ENCODE data around the gene INO80. TPM values are rescaled to one million over a fixed set of nuclear protein-coding genes. Genes with fewer than 3 reads are reported as not detected.
"Not testable (repeated sequence)": the region's sequence is repeated elsewhere in the genome, so short reads cannot be mapped to it uniquely, and the experiment has no call there.

The INO80 gene
- 10 to 100 TPM; 24.7 to 27.9 TPM for total RNA-seq

- peak within 1 kb of the TSS; percentile 95 to 98 for H3K4me3 Mint-ChIP-seq
- H3K9me3 Mint-ChIP-seq, result no peaks in the 10 kb centered on the region
- peak; percentile 95 to 98 for DNase-seq
- peaks cover 10 to 12% of the 10 kb centered on the region in 2 donors for H3K36me3 Mint-ChIP-seq (ENCODE audit: insufficient read depth in 2 of 2)
- H3K27me3 Mint-ChIP-seq (ENCODE audit: low read depth), result no peaks in the 10 kb centered on the region
- H3K4me1 Mint-ChIP-seq (ENCODE audit: low read depth), result peaks cover 25% of the 10 kb centered on the region
- H3K27ac Mint-ChIP-seq, result peak within 1 kb of the TSS; percentile 99
- ATAC-seq (replicated peaks in 1 of 2), result peak; percentile 86 to 87
Observed at GRCh38 chr15:41116116-41116961, at the start of gene INO80. INO80 (minus strand) TSS chr15:41116280; CDS start chr15:41096310, 19,970 bp downstream.

- Mint-ChIP-seq H3K4me3 (peak overlapping the region in 1 of 2 donors; percentile 45), H3K9me3 (no peaks in the 10 kb centered on the region), H3K27me3 (ENCODE audit: low read depth) (no peaks in the 10 kb centered on the region), H3K27ac (peak overlapping the region; percentile 33), H3K4me1 (ENCODE audit: low read depth) (peaks cover 10% of the 10 kb centered on the region), H3K36me3 (ENCODE audit: insufficient read depth in 2 of 2) (no peaks in the 10 kb centered on the region)
- no peak for DNase-seq
- ATAC-seq (replicated peaks in 1 of 2), result no peak
Observed at GRCh38 chr15:41161736-41162135, 45.7 kb upstream of the INO80 start.

- Mint-ChIP-seq H3K4me3 (peak overlapping the region in 1 of 2 donors; percentile 45), H3K9me3 (no peaks in the 10 kb centered on the region), H3K27me3 (ENCODE audit: low read depth) (no peaks in the 10 kb centered on the region), H3K36me3 (ENCODE audit: insufficient read depth in 2 of 2) (no peaks in the 10 kb centered on the region), H3K27ac (no peak overlapping the region), H3K4me1 (ENCODE audit: low read depth) (peaks cover 10% of the 10 kb centered on the region)
- DNase-seq (no peak), ATAC-seq (replicated peaks in 1 of 2) (no peak)
Observed at GRCh38 chr15:41161336-41161735, 45.3 kb upstream of the INO80 start.

- Mint-ChIP-seq H3K4me1 (ENCODE audit: low read depth) (peaks cover 10% of the 10 kb centered on the region), H3K4me3 (peak overlapping the region in 1 of 2 donors; percentile 1), H3K27me3 (ENCODE audit: low read depth) (no peaks in the 10 kb centered on the region), H3K36me3 (ENCODE audit: insufficient read depth in 2 of 2) (no peaks in the 10 kb centered on the region), H3K9me3 (no peaks in the 10 kb centered on the region), H3K27ac (no peak overlapping the region)
- no peak for ATAC-seq (replicated peaks in 1 of 2)
- DNase-seq, result no peak
Observed at GRCh38 chr15:41160639-41161315, 44.7 kb upstream of the INO80 start.

GRCh38 chr15:41154412-41154811 lies 38.3 kb upstream of the INO80 start:
- ATAC-seq (replicated peaks in 1 of 2), result no peak
- Mint-ChIP-seq H3K27ac (no peak overlapping the region), H3K4me3 (no peak overlapping the region), H3K9me3 (no peaks in the 10 kb centered on the region), H3K27me3 (ENCODE audit: low read depth) (no peaks in the 10 kb centered on the region), H3K36me3 (ENCODE audit: insufficient read depth in 2 of 2) (no peaks in the 10 kb centered on the region), H3K4me1 (ENCODE audit: low read depth) (peaks cover 16% of the 10 kb centered on the region)
- no peak for DNase-seq

- no peak overlapping the region for H3K27ac Mint-ChIP-seq
- no peak for ATAC-seq (replicated peaks in 1 of 2)
- H3K4me3 Mint-ChIP-seq, result no peak overlapping the region
- H3K27me3 Mint-ChIP-seq (ENCODE audit: low read depth), result no peaks in the 10 kb centered on the region
- peaks cover 16% of the 10 kb centered on the region for H3K4me1 Mint-ChIP-seq (ENCODE audit: low read depth)
- no peaks in the 10 kb centered on the region for H3K36me3 Mint-ChIP-seq (ENCODE audit: insufficient read depth in 2 of 2)
- no peak for DNase-seq
- H3K9me3 Mint-ChIP-seq, result no peaks in the 10 kb centered on the region
Observed at GRCh38 chr15:41153733-41154132, 37.7 kb upstream of the INO80 start.

- Mint-ChIP-seq H3K27ac (no peak overlapping the region), H3K4me1 (ENCODE audit: low read depth) (peaks cover 16% of the 10 kb centered on the region), H3K9me3 (no peaks in the 10 kb centered on the region), H3K27me3 (ENCODE audit: low read depth) (no peaks in the 10 kb centered on the region), H3K4me3 (no peak overlapping the region), H3K36me3 (ENCODE audit: insufficient read depth in 2 of 2) (no peaks in the 10 kb centered on the region)
- no peak for ATAC-seq (replicated peaks in 1 of 2)
- no peak for DNase-seq
Observed at GRCh38 chr15:41151451-41152005, 35.4 kb upstream of the INO80 start.

GRCh38 chr15:41150279-41150678 lies 34.2 kb upstream of the INO80 start:
- Mint-ChIP-seq H3K27me3 (ENCODE audit: low read depth) (no peaks in the 10 kb centered on the region), H3K9me3 (no peaks in the 10 kb centered on the region), H3K27ac (no peak overlapping the region), H3K4me1 (ENCODE audit: low read depth) (peaks cover 16% of the 10 kb centered on the region), H3K36me3 (ENCODE audit: insufficient read depth in 2 of 2) (no peaks in the 10 kb centered on the region), H3K4me3 (peak overlapping the region in 1 of 2 donors; percentile 10)
- ATAC-seq (replicated peaks in 1 of 2), result no peak
- no peak for DNase-seq

GRCh38 chr15:41148065-41148464 lies 32.0 kb upstream of the INO80 start:
- Mint-ChIP-seq H3K9me3 (no peaks in the 10 kb centered on the region), H3K4me1 (ENCODE audit: low read depth) (peaks cover 16% of the 10 kb centered on the region), H3K27ac (no peak overlapping the region), H3K36me3 (ENCODE audit: insufficient read depth in 2 of 2) (no peaks in the 10 kb centered on the region), H3K4me3 (no peak overlapping the region), H3K27me3 (ENCODE audit: low read depth) (no peaks in the 10 kb centered on the region)
- no peak for DNase-seq
- no peak for ATAC-seq (replicated peaks in 1 of 2)

GRCh38 chr15:41139619-41140018 lies 23.5 kb upstream of the INO80 start:
- Mint-ChIP-seq H3K9me3 (no peaks in the 10 kb centered on the region), H3K4me3 (no peak overlapping the region), H3K36me3 (ENCODE audit: insufficient read depth in 2 of 2) (no peaks in the 10 kb centered on the region), H3K27me3 (ENCODE audit: low read depth) (no peaks in the 10 kb centered on the region), H3K4me1 (ENCODE audit: low read depth) (no peaks in the 10 kb centered on the region), H3K27ac (no peak overlapping the region)
- ATAC-seq (replicated peaks in 1 of 2) (no peak), DNase-seq (no peak)

GRCh38 chr15:41139112-41139511 lies 23.0 kb upstream of the INO80 start:
- not testable (repeated sequence) for H3K27me3 Mint-ChIP-seq (ENCODE audit: low read depth); H3K4me1 Mint-ChIP-seq (ENCODE audit: low read depth); H3K9me3 Mint-ChIP-seq; ATAC-seq (replicated peaks in 1 of 2); DNase-seq; H3K27ac Mint-ChIP-seq; H3K36me3 Mint-ChIP-seq (ENCODE audit: insufficient read depth in 2 of 2); H3K4me3 Mint-ChIP-seq

GRCh38 chr15:41135580-41135979 lies 19.5 kb upstream of the INO80 start:
- ATAC-seq (replicated peaks in 1 of 2); H3K4me3 Mint-ChIP-seq; DNase-seq; H3K36me3 Mint-ChIP-seq (ENCODE audit: insufficient read depth in 2 of 2); H3K4me1 Mint-ChIP-seq (ENCODE audit: low read depth); H3K9me3 Mint-ChIP-seq; H3K27ac Mint-ChIP-seq; H3K27me3 Mint-ChIP-seq (ENCODE audit: low read depth): not testable (repeated sequence)

- DNase-seq (no peak), ATAC-seq (replicated peaks in 1 of 2) (no peak)
- Mint-ChIP-seq H3K27ac (no peak overlapping the region), H3K36me3 (ENCODE audit: insufficient read depth in 2 of 2) (no peaks in the 10 kb centered on the region), H3K4me3 (no peak overlapping the region), H3K27me3 (ENCODE audit: low read depth) (peaks cover 7% of the 10 kb centered on the region), H3K9me3 (peaks cover 0 to 1% of the 10 kb centered on the region in 2 donors), H3K4me1 (ENCODE audit: low read depth) (no peaks in the 10 kb centered on the region)
Observed at GRCh38 chr15:41133454-41133853, 17.4 kb upstream of the INO80 start.

All from activated T-cell treated with anti-CD3 and anti-CD28 coated beads, Interleukin-2, amount 50 U/mL, for 72 hours (primary cell).